GM10266 (cell line): ENCODE data around the gene CLN5.
A peak's percentile ranks its signal among the peaks of the same experiment; 100 is the strongest.

Experiments
- DNase-seq: peaks from one replicate; pipeline ENCODE4 v3.0.0; 2012; ENCODE audit errors: extremely low spot score
- TF ChIP-seq, protein P1 (sequence below): IDR thresholded peaks from 2 replicates; pipeline ENCODE4 v1.5.1; 2012; ENCODE audit warnings: mild to moderate bottlenecking, low read depth; ENCODE audit not compliant: control insufficient read depth, insufficient read depth; ENCODE audit errors: missing control alignments

CLN5 gene

DNA sequence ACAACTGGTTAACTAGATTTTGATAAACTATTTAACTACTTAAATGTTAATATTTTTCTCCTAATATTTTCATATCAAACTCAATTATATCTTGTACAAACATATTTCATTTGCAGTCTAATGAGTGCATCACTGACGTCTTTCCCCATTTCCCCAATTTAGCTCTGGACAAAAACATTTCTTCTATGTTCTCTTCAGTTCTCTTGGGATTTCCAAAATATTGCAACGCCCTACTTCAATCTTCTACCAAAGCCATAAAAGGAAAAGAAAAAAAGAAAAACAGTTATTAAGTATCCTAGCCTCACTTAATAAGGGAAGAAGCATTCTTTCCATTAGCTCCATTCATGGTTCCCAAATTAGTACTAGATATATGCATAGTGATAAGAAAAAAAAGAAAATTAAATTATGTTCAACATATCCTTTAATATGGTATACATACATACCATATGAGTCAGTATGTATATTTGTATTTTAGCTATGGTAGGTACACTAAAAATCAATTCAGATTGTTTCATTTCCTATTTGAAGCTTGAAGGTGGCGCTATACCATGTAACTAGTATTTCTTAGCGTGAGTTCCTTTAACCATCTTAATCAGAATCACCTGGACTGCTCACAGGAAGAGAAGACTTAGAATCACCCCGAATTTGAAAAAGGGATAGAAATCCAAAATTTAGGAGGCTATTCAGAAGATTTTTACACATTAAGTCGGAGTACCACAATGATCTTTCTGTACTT is 25.2 kb downstream of the CLN5 start:
- DNase-seq: no peak
- TF ChIP-seq, protein P1, sequence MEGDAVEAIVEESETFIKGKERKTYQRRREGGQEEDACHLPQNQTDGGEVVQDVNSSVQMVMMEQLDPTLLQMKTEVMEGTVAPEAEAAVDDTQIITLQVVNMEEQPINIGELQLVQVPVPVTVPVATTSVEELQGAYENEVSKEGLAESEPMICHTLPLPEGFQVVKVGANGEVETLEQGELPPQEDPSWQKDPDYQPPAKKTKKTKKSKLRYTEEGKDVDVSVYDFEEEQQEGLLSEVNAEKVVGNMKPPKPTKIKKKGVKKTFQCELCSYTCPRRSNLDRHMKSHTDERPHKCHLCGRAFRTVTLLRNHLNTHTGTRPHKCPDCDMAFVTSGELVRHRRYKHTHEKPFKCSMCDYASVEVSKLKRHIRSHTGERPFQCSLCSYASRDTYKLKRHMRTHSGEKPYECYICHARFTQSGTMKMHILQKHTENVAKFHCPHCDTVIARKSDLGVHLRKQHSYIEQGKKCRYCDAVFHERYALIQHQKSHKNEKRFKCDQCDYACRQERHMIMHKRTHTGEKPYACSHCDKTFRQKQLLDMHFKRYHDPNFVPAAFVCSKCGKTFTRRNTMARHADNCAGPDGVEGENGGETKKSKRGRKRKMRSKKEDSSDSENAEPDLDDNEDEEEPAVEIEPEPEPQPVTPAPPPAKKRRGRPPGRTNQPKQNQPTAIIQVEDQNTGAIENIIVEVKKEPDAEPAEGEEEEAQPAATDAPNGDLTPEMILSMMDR: no peak

- TF ChIP-seq, protein P1: no peak
- no peak for DNase-seq
Observed at GRCh38 chr13:77019756-77020155, 27.9 kb downstream of the CLN5 start.

DNA sequence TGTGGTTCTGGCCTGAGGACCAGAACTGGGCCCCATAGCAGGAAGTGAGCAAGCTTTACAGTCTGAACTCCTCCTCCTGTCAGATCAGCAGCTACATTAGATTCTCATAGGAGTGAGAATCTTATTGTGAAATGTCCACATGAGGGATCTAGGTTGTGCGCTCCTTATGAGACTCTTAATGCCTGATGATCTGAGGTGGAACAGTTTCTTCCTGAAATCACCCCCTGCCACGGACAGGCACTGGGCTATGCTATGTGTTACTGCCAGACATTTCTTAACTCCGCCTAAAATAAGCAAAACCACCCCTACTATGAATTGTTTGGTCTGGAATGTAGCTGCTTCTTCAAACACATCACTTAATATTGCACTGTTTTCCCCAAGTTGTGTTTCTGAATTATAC is 30.5 kb downstream of the CLN5 start:
- TF ChIP-seq, protein P1: no peak
- no peak for DNase-seq

- peak; percentile 81 for DNase-seq
- TF ChIP-seq, protein P1: peak; percentile 1
Observed at GRCh38 chr13:77026255-77026860, 34.5 kb downstream of the CLN5 start.

- TF ChIP-seq, protein P1: no peak
Observed at GRCh38 chr13:77026861-77027621, 35.2 kb downstream of the CLN5 start, which contains the start of gene FBXL3. Gene FBXL3, minus strand, starts transcription at chr13:77027159. Its CDS starts 5,299 bp downstream, at chr13:77021860.

DNA sequence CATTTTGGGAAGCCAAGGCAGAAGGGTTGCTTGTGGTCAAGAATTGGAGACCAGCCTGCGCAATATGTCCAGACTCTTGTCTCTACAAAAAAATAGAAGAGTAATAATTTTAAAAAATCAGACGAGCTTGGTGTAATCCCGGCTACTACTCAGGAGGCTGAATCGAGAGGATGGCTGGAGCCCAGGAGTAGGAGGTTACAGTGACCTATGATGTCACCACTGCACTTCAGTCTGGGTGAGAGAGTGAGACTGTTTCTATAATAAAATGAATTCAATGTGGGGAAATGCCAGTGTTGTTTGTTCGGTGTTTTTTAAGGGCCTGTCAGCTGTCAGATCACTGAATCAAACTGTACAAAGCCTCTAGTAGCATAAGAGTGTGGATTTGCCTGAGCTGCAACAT is 36.3 kb downstream of the CLN5 start:
- TF ChIP-seq, protein P1: no peak
- DNase-seq: no peak

More at GRCh38 chr13:77026861-77027621, 35.2 kb downstream of the CLN5 start, which contains the start of gene FBXL3:
- DNase-seq: peak; percentile 95
